8988T (cell line): ENCODE measurements around the gene MEF2D.

Experiments used
- DNase-seq: peaks from one replicate; pipeline ENCODE4 v3.0.0; 2011

MEF2D gene

GRCh38 chr1:156439036-156439776, 61.4 kb downstream of the MEF2D start:
- no peak for DNase-seq

GRCh38 chr1:156438278-156438987, 62.1 kb downstream of the MEF2D start:
- DNase-seq = no peak

- DNase-seq = no peak
Observed at GRCh38 chr1:156437037-156437867, 63.3 kb downstream of the MEF2D start.

GRCh38 chr1:156436141-156437036, 64.2 kb downstream of the MEF2D start:
- no peak for DNase-seq

GRCh38 chr1:156435545-156436140, 64.9 kb downstream of the MEF2D start:
- DNase-seq = no peak

GRCh38 chr1:156434989-156435544, 65.5 kb downstream of the MEF2D start:
- DNase-seq = no peak

GRCh38 chr1:156433602-156434001, 67.0 kb downstream of the MEF2D start:
- no peak for DNase-seq

- DNase-seq = no peak
Observed at GRCh38 chr1:156433032-156433431, 67.5 kb downstream of the MEF2D start.

GRCh38 chr1:156432669-156433018, 67.9 kb downstream of the MEF2D start:
- DNase-seq = no peak

GRCh38 chr1:156431769-156432668, 68.6 kb downstream of the MEF2D start:
- DNase-seq = no peak

- no peak for DNase-seq
Observed at GRCh38 chr1:156431366-156431765, 69.2 kb downstream of the MEF2D start.

- no peak for DNase-seq
Observed at GRCh38 chr1:156430866-156431265, 69.7 kb downstream of the MEF2D start.

- no peak for DNase-seq
Observed at GRCh38 chr1:156430303-156430702, 70.3 kb downstream of the MEF2D start.

GRCh38 chr1:156429313-156430060, 71.1 kb downstream of the MEF2D start:
- DNase-seq = no peak

- DNase-seq = no peak
Observed at GRCh38 chr1:156428746-156429288, 71.8 kb downstream of the MEF2D start.

- DNase-seq = no peak
Observed at GRCh38 chr1:156427957-156428356, 72.6 kb downstream of the MEF2D start.

- no peak for DNase-seq
Observed at GRCh38 chr1:156425943-156426342, 74.6 kb downstream of the MEF2D start.

- DNase-seq = no peak
Observed at GRCh38 chr1:156424806-156425432, 75.7 kb downstream of the MEF2D start.
